Measurements from ENCODE around the gene SFXN2.
"Not testable (repeated sequence)": the region's sequence is repeated elsewhere in the genome, so short reads cannot be mapped to it uniquely, and the experiment has no call there.

The SFXN2 gene

DNA sequence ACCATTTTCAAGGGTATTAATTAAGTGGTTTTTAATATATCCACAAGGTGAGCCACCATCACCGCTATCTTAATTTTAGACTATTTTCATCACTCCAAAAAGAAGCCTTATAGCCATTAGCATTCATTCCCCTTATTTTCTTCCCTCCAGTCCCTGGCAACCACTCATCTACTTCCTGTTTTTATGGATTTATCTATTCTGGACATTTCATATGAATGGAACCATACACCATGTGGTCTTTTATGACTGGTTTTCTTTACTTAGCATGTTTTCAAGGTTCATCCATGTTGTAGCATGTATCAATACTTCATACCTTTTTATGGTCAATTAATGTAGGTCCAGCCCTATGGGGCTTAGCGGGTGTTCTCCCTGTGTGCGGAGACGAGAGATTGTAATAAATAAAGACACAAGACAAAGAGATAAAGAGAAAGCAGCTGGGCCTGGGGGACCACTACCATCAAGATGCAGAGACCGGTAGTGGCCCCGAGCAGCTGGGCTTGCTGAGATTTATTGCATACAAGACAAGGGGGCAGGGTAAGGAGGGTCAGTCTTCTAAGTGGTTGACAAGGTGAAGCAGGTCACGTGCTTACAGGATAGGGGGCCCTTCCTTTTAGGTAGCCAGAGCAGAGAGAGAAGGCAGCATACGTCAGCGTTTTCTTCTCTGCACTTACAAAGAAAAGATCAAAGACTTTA, 44.0 kb downstream of the SFXN2 start:
- DNase-seq: no peak

DNA sequence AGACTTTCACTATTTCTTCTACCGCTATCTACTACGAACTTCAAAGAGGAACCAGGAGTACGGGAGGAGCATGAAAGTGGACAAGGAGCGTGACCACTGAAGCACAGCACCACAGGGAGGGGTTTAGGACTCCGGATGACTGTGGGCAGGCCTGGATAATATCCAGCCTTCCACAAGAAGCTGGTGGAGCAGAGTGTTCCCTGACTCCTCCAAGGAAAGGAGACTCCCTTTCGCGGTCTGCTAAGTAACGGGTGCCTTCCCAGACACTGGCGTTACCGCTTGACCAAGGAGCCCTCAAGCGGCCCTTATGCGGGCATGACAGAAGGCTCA, 44.5 kb downstream of the SFXN2 start:
- DNase-seq: not testable (repeated sequence)

DNA sequence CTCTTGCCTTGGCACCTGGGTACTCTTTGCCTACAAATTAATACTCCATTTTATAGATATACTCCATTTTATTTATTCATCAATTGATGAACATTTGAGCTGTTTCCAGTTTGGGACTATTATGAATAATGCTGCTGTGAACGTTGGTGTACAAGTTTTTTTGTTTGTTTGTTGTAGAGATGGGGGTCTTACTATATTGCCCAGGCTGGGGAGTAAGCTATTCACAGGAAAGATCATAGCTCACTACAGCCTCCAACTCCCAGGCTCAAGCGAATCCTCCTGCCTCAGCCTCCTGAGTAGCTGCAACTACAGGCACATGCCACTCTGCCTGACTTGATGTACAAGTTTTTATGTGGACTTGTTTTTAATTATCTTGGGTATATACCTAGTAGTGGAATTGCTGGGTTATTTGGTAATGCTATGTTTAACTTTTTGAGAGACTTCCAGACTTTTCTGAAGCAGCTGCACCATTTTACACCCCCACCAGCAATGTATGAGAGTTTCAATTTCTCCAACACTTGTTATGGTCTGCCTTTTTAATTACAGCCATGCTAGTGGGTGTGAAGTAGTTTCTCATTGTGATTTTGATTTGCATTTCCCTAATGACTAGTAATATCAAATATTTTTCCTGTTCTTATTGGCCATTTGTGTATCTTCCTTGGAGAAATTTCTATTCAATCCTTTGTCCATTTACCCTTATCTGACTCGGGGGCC, 45.2 kb downstream of the SFXN2 start:
- no peak for DNase-seq

DNA sequence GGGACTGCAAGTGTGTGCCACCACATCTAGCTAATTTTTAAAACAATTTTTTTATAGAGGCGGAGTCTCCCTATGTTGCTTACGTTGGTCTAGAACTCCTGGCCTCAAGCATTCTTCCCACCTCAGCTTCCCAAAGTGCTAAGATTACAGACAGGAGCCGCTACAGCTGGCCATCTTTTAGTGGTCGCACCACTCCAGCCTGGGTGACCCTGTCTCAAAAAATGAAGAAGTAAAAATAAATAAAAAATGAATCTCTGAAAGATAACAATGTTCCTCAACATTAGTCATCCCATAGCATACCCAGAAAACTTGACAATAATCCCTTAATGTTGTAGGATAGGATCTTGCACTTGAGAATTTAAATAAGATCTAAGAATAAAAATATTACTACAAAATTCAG, 47.5 kb downstream of the SFXN2 start:
- DNase-seq: no peak

DNA sequence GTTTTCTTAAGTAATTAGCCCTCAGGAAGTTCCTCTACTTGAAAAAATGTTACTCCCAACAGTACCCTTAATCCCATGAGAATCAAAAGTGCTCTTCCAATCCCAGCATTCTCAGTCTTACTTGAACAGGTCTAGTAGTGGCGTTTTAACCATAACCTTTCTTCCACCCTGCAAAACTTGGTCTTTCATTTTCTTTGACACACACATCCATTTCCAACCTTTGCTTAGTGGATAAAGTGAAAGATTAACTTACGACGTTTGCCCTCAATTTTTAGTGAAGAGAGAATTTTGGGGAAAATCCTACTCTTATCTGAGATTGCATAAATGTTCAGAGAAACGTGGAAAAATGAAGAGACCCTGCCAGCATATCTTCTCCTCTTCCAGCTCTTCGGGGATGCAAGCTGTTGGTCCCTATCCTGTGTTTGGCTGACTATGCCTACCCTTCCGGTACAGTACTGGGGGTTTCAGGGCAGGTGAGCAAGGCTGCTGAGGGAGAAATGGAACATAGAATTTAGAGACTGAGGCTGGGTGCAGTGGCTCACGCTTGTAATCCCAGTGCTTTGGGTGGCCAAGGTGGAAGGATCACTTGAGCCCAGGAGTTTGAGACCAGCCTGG, 48.1 kb downstream of the SFXN2 start:
- no peak for DNase-seq

DNA sequence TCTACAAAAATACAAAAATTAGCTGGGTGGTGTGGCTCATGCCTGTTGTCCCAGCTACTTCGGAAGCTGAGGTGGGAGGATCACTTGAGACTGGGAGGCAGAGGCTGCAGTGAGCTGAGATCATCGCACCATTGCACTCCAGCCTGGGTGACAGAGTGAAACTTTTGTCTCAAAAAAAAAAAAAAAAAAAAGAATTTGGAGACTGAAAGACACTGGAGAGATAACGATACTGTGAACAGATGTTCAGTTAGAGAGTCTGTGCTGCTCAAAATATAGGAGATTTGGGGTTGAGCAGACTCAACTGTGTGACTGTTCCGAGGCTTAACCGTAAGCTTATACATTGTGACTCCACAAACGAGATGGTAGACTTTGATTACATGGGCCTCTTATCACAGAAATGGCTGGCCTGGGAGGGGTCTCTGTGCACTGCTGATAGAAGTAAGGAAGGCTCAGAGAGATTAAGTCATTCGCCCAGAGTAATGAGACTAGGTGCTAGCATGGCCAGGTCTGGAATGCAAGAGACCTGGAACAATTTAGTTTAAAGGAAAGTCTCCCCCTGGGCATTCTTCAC, 48.7 kb downstream of the SFXN2 start:
- peak; percentile 45 for DNase-seq

DNA sequence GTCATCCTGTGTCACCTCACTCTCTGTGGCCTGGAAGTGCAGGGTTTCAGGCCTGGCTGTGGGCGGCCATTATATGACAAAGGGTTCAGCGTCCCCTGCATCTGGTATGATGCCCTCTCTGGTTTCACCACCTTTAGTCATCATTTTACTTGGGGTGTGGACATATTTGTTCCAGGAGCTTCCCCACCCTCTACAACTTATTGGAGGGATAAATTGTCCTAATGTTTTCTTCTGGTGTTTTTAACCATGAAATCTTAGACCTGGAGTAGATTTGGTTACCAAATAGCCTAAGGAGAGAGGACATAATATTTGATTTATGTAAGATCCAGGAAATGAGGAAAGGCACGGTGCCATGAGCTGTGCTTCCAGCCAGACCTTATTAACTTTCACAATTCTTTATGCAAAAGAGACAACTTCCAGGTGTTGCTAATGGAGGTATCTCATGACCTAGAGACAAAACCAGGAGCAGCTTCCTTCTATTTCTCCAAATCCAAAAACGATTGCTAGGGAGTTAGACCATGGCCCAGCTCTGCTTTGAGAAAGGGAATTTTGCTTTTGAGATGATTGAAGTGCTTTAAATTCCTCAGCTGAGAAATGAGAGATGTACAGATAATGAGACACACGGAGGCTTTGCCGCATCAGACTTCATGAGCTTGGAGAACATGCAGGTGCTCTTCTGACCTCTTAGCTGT, 50.2 kb downstream of the SFXN2 start:
- DNase-seq: no peak

DNA sequence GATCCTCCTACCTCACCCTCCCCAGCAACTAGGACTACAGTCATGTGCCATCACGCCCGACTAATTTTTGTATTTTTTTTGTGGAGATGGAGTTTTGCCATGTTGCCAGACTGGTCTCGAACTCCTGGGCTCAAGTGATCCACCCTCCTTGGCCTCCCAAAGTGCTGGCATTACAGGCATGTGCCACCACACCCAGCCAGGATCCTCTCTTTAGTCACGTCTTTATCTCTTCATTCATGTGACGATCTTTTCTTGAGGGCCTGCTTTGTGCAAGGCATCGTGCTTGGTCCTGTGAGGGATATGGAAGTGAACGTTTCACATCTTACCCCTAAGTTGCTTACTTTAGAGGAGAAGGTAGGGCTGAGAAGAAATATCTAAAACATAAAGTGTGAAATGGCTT, 50.9 kb downstream of the SFXN2 start:
- DNase-seq: no peak

DNA sequence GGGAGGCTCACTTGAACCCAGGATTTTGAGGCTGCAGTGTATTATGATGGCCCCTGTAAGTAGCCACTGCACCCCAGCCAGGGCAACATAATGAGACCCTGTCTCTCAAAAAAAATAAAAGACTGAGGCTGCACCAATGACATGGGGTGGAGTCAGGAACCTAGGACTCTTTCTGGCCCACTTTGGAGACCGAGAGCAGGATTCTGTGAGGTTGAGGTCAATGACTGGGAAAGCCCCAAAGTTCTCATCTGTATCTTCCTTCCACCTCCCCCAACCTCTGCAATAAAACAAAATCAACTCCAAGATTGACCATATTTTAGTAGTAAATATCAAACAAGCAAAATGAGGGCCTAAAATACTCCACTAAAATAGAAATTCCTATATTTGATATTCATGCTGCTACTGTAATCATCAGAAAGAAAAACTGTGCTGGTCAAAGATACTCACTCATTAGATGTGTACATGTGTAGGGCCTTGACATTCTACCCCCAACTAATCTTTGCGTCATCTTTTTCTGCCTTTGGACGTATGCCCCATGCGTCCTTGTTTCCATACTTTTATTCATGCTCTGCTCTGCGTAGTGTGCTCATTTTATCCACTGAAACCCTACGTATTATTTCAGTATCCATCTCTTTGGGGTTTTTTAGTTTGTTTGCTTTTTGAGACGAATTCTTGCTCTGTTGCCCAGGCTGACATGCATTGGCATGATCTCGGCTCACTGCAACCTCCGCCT, 53.2 kb downstream of the SFXN2 start:
- DNase-seq: no peak

DNA sequence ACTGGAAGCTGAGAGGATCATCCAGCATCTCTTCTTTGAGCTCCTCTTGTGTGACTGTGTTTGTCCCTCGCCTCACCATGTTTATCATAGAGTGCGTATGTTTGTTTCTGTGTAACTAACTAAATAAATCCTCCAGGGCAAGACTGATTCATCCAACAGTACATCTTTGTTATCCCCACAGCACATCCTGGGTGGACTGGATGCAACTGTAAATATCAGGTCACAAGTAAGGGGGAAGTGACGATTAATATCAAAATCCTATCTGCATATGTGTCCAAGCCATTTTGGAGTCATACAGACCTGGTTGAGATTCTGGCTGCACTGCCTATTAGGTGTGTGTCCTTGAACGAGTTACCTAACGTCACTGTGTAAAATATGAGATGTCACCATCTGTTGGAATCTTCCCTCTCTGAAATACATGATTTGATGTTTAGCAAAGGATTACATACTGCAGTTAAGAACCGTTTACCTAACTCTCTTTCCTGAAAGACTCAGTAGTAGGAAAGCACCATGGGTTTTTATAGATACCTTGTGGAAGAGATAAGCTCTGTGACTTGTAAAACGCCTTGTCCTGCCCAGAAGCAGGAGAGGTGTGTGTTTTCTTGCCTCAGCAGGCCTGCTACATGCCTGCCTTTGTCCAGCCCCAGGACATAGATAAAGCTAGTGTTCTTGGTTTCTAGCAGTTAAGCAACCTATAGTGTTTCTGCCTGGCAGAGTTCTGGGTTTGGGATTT, 55.1 kb downstream of the SFXN2 start:
- peak; percentile 21 for DNase-seq

DNA sequence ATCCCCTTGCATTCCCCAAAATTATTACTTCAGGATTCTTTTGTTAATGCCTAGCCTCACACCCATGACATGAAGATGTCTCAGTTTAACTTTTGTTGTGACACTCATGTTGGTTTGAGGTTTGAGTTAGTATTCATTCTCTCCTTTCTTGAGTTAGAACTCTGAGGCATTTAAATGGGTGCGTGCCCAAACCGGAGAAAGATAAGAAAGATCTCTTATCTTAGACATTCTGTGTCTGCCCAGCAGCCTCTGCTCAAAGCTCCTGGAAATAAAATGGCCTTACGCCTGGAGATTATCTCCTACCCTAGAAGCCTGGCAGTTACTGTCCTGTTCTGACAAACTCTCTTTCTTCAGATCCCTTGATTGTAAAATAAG, 55.7 kb downstream of the SFXN2 start:
- DNase-seq: no peak

DNA sequence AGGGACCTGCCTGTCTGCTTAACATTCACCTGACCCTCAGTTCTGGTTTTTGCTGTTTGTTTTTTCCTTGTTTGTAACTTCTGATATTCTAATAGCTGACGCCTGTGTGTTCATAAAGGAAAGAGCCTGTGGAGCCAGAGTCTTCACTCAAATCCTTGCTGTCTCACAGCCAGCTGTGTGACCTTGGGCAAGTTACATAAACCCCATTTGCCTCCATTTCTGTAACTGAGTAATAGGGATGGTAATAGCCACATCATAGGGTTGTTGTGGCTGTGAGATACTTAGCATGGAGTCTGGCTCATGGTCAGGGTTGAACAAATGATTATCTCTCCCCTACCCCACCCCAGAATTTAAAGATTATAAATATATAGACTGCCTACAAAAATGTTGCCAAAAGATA, 56.4 kb downstream of the SFXN2 start:
- DNase-seq: no peak

DNA sequence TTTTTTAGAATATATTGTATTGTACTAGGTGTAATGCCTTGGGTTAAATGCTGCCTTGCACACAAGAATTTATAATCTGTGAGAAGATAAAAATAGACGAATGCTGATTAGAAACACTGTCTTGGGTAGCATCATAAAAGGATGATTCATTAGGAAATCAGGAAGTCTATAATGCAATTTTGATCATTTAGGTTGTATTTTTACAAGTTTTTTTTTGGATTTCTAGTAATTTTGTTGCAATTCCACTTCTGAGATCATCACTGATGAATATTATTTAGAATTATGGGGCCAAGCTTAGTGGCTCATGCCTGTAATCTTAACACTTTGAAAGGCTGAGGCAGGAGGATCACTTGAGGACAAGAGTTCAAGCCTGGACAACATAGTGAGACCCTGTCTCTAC, 58.9 kb downstream of the SFXN2 start:
- no peak for DNase-seq

DNA sequence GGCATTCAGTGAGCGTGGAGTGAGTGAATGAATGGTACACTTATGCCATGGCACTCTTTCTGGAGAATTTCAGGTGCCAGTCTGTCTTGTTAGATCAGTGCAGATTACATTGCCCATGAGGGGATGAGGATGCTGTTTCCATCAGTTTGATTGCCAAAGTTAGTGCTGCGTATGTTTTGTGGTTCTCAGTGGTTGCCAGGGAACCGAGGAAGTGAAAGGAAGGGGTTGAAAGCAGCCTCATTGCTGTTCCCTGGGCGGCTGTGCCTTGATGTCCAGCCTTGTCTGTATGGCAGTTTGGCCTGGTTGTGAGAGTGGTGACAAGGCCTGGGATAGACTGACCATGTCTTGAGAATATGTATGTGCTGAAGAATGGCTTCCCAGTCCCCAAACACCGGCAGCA, 59.5 kb downstream of the SFXN2 start:
- no peak for DNase-seq

DNA sequence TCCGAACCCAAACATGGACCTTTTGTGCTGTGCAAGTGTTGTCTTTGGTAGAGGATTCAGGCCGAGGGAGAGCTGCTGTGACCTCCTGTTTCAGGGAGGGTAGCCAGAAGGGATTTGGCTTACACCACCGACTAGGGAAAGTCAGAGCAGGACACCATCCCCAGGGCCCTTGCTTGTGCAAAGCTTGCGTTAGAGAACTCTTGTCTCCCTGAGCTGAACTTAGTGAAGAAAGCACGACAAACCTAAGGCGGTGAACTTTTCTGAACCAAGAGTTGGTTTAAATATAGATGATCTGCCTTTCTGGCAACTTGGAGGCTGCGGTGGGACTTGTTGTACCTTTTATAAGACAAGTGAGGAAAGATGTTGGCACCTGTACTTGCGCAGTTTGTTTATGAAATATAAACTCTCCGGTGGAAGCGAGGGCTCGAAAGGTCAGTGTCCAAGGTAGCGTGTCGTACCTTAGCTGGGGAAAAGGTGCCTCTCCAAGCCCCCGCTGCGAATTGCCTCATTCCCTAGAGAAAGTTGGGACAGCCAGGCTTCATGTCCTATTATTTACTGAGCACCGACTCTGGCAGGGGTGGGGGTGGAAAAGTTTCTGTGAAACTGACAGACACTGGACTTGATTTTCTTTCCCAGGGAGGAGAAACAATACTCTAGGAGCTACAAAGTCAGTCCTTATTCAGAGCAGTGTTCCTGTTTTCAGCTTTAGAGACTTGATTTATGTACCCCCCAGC, 60.9 kb downstream of the SFXN2 start:
- no peak for DNase-seq

DNA sequence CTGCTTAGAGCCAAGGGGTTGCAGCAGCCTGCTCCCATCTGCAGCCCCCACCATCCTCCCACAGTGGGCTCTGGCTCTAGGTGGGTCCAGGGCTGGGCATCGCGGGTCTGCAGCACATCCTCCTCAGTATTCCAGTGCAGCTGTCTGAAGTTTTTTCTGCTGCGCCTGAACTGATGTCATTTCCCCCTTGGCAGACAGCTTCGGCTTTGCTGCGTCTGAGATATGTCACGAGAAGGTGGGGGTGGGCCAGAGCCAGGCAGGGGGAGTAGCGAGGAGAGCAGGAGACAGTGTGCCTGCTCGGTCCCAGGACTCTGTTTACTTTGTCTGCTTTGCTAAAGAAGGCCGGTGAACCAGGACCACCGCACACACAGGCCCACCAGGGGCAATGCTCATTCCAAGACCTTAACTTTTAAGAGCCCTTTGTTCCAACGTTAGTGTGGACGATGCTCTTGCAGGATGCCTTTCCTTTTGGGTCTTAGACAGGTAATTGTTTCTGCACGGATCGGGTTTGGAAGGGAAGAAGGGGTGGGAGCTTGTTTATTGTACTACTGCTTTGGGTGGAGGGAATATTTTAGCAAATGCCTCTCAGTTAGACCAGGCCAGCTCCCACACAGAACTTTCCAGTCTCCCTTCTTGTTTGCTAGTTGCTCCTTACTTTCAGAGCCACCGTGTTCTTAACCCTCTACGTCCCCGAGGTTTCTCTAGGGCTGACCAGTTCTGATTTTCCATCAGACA, 61.7 kb downstream of the SFXN2 start:
- no peak for DNase-seq

DNA sequence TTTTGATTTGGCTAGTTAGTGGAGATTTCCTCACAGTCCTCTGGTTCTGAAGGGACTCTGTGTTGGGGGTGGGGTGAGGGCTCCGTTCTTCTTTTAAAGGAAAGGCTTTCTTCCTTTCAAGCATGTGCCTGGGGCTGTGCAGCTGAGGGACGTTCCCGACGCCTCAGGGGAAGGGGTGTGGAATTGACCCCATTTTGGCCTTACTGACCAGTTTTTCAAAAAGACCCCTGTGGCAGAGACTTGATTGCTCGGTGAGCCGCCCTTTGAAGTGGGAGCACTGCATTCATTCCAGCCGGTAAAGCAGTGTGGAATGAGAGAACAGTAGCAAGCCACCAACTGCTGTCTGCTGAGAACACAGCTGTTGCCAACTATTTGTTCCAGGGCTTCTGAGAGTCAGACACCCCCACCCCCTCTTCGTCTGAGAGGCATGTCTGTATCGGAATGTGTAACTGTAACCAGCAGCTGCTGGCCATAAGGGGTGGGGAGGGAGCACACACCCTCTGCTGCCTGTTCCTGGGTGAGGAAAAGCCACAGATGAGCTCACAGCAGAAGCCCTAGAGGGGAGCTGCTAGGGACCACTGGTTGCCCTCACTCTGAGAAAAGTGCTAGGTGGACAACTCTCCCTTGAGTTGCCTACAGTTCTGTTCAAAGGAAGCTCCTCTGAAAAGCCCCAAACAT, 62.5 kb downstream of the SFXN2 start:
- DNase-seq: peak; percentile 45

DNA sequence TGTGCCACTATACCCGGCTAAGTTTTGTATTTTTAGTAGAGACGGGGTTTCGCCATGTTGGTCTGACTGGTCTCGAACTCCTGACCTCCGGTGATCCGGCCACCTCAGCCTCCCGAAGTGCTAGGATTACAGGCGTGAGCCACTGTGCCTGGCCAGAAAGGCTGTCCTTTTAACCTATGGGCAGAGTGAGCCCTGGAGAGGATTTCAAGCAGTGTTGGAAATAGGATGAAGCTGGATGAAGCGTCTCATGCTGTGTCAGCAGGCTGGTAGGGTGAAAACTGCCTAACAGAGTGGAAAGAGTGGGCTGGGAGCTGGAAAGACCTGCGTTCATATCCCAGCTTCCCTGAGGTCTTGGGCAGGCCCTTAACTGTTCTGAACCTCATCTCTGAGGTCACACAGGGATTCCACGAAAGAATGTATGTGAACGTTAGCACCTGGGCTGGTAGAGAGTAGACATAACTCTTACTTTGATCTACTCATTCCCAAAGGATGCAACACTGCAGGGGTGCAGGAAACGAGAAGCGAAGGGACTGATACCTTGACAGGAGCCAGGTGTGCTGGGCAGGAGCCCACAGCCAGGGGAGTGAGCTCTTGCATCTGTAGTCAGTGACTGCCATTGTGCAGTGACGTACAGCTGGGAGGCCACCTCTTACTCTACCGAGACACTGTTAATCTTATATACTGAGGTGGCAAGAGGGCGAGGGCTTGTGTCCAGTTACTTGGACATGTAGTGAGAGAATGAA, 63.4 kb downstream of the SFXN2 start:
- no peak for DNase-seq

DNA sequence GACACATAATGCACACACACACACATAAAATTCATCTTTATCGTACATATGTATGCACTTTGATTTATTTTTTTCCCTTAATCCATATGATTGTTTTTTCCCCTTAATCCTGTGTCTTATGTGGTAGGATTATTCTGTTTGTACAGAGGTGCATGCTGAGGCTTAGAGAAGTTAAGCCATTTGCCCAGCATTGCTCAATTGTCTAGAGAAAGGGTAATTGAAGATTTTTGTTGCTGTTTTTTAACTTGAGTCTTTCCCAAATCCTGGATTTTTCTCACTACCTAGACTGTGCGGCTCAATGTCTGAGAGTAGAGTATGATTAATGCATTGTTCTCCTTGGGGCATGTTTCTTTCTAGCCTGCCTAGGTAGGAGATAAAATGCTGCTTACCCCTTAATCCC, 64.3 kb downstream of the SFXN2 start:
- no peak for DNase-seq
